ENCODE results near the gene SLC35E3.
"Not testable (repeated sequence)": the region's sequence is repeated elsewhere in the genome, so short reads cannot be mapped to it uniquely, and the experiment has no call there.

SLC35E3 gene

GRCh38 chr12:68792952-68793351, 47.0 kb downstream of the SLC35E3 start:
- no peak overlapping the region for H3K27ac ChIP-seq
- no peak overlapping the region for H3K4me3 ChIP-seq

DNA sequence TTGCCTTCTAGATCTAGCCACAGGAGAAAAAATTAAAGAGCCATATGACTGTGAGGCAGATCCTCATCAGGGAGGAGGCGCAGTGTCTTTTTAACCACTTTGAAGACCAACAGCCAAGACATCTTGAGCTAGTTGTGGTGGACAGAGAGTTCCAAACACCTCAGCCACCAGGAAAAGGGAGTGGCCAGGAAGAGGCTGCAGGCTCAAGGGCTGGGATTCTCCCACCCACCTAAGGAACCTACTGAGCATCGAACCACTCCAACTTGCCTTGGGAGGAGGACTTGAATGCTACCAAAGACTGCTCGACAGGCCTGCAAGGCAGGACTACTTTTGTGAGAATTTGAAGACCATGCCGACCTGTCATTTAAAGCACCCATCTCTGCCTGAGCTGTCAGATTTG, 47.5 kb downstream of the SLC35E3 start:
- H3K4me3 ChIP-seq = no peak overlapping the region
- no peak overlapping the region for H3K27ac ChIP-seq

DNA sequence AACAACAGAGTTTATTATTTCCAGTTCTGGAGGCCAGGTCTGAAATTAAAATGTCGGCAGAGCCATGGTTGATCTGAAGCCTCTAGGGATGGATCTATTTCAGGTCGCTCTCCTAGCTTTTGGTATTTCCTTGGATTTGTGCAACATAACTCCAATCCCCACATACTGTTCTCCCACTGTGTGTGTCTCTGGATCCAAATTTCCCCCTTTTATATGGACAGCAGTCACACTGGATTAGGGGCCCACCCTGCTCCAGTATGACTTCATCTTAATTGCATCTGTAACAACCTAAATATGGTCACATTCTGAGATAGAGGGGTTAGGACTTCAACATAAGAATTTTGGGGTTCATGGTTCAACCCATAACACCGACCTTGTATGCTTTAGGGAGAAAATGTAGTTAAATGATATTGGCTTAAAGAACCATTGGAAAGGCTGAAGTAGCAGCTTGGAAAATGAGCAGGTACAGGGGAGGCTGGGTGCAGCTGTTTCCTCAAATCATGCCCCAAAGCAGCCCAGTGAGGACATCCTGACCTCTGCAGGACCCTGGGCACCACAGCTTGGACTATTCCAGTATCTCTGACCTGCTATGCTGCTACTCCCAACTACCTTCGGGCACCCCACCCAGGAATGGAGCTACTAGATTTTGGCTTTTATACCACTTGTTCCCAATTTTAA, 48.1 kb downstream of the SLC35E3 start:
- no peak overlapping the region for H3K27ac ChIP-seq

GRCh38 chr12:68794653-68795251, 48.8 kb downstream of the SLC35E3 start:
- no peak overlapping the region for H3K27ac ChIP-seq
- no peak overlapping the region for H3K4me3 ChIP-seq

More for the DNA sequence above, 48.1 kb downstream of the SLC35E3 start:
- H3K4me3 ChIP-seq = no peak overlapping the region

GRCh38 chr12:68796399-68796798, 50.4 kb downstream of the SLC35E3 start:
- Histone ChIP-seq H3K27ac (no peak overlapping the region), H3K4me3 (no peak overlapping the region)

DNA sequence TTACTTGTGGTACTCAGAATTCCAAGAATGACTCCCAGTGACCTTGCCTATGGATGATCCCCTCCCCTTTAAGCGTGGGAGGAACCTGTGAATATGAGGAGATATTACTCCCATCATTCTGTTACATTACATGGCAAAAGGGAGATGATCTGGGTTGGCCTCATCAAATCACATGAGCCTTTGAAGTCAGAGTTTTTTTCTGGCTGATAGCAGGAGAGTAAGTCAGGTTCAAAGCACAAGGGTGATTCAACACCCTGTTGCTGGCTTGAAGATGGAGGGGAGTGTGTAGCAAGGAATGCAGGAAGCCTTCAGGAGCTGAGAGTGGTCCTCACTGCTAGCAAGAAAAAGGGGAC, 52.9 kb downstream of the SLC35E3 start:
- H3K4me3 ChIP-seq = no peak overlapping the region
- no peak overlapping the region for H3K27ac ChIP-seq

GRCh38 chr12:68800294-68800693, 54.3 kb downstream of the SLC35E3 start:
- H3K27ac ChIP-seq = peak overlapping the region in 1 of 21 experiments; percentile 37

DNA sequence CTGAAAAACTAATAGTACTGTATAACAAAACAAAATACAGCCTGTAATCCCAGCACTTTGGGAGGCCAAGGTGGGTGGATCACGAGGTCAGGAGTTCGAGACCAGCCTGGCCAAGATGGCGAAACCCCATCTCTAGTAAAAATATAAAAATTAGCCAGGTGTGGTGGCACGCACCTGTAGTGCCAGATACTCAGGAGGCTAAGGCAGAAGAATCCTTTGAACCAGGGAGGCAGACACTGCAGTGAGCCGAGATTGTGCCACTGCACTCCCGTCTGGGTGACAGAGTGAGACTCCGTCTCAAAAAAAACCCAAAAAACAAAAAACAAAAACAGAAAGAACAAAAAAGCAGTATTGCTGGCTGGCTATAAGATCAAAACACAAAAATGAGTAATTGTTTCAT, 55.1 kb downstream of the SLC35E3 start:
- not testable (repeated sequence) for H3K27ac ChIP-seq, H3K4me3 ChIP-seq

More at GRCh38 chr12:68800294-68800693, 54.3 kb downstream of the SLC35E3 start:
- H3K4me3 ChIP-seq = no peak overlapping the region

DNA sequence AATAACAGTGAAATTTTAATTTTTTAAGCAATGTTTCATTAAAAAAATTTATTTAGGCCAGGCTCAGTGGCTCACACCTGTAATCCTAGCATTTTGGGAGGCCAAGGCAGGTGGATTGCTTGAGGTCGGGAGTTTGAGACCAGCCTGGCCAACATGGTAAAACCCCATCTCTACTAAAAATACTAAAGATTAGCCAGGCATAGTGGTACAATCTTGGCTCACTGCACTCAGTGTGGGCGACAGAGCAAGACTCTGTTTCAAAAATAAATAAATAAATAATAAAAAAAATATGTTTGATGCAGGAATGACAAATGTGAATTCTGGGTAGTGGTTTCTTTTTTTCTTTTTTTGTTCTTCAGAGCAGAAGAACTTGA, 56.4 kb downstream of the SLC35E3 start:
- not testable (repeated sequence) for H3K27ac ChIP-seq

GRCh38 chr12:68802911-68803651, 57.1 kb downstream of the SLC35E3 start:
- peak overlapping the region in 5 of 21 experiments; percentile 3 to 73 (median 9) for H3K27ac ChIP-seq
- H3K4me3 ChIP-seq = not testable (repeated sequence)

More for the DNA sequence above, 56.4 kb downstream of the SLC35E3 start:
- H3K4me3 ChIP-seq = not testable (repeated sequence)

GRCh38 chr12:68803948-68804656, 58.1 kb downstream of the SLC35E3 start:
- H3K27ac ChIP-seq = peak overlapping the region in 1 of 21 experiments; percentile 21
- no peak overlapping the region for H3K4me3 ChIP-seq

DNA sequence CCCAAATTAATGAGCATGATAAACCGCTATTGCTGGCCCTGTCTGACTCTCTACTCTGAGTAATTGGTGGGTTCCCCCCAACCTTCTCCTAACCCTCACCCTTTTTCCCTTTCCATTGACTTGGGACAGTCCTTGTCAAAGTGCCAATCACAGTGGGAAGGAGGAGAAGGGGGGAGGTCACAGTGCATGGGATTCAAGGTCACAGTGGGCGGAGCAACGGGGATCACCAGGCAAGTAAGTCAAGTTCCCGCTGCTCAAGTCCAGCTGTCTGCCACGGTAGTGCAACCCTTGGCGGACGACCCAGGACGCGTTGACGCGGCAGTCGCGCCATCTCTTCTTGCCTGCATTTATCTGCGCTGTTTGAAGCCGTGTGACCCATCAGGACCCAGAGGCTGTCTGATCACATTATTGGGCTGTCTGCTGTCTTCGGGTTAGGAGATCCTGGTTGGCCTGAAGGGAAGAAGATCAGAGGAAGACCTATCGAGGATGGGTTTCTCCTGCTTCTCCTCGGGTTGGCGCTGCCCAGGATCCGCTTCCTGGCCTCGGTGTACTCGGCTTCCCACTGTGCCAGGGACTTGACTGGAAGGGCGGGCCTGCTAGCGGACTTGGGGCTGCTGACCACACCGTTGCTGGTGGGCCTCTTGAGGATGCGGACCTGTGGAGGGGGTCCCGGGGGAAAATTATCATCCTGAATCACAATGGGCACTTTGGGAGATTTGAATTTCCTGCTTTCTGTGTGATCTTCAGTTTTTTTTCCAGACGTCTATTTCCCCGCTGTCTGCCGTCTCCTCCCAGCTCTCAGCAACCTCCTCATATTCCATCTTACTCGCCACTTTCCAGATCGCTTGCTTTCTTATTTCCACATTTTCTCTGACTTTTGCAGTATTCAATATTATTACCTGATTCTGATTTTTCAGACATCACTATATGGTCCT, 58.9 kb downstream of the SLC35E3 start:
- no peak overlapping the region for H3K4me3 ChIP-seq
- no peak overlapping the region for H3K27ac ChIP-seq

DNA sequence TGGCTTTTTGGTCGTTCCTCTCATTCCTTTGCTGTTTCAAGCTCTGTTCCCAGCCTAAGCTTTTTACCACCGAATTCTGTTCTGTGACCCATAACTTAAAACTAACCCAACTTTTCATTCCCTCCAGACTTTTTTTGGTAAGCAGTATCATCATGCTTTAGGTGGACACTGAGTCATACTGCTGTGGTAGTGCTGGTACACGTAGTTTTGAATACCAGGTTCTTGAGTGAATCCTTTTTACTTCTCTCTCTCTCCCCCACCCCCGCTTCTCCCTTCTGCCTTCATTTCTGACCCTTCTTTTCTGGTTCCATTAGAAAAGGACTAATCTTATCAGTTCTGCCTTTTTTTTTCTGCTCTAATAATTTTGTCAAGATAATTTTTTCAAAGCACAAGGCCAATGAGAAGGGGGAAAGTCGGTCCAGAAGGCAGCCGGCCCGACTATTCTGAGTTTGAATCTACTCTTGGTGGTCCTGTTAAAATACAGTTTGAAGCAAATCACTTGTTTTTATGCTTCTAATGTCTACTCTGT, 59.7 kb downstream of the SLC35E3 start:
- H3K4me3 ChIP-seq = no peak overlapping the region
- H3K27ac ChIP-seq = no peak overlapping the region

GRCh38 chr12:68806488-68807237, 60.7 kb downstream of the SLC35E3 start:
- peak overlapping the region in 6 of 7 experiments; percentile 68 to 96 (median 80) for H3K4me3 ChIP-seq

GRCh38 chr12:68807274-68807575, 61.2 kb downstream of the SLC35E3 start:
- H3K27ac ChIP-seq = peak overlapping the region; percentile 88 to 100 (median 98)
- H3K4me3 ChIP-seq = peak overlapping the region; percentile 68 to 96 (median 80)

More at GRCh38 chr12:68806488-68807237, 60.7 kb downstream of the SLC35E3 start:
- H3K27ac ChIP-seq = peak overlapping the region in 19 of 21 experiments; percentile 90 to 100 (median 98)

DNA sequence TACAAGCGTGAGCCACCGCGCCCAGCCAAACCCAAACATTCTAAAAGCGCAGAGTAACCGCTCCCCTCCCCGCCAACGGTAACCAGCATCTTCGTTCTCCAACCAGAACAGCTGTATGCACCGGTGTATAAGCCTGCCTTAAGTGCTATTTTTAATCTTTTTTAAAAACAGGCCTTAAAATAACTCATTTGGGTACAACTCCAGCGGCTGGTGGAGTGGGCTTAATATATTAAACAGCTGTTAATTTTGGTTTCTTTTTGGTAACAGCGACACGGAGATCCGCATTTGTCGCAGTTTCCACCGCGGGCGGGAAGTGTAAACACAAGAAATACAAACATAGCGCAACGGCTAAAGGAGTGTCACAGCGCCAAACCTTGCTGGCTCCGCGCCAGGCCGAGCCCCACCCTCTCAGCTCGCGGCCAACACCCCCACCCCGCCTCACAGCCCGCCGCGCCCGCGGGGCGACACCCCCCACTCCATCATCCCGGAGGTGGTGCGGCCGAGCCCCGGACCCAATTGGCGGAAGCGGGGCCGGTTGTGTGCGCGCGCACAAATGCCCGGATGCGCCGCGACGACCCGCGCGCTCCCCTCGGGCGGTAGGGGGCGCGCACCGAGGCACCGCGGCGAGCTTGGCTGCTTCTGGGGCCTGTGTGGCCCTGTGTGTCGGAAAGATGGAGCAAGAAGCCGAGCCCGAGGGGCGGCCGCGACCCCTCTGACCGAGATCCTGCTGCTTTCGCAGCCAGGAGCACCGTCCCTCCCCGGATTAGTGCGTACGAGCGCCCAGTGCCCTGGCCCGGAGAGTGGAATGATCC, 61.8 kb downstream of the SLC35E3 start, which contains the start of gene MDM2:
TSS of gene MDM2 (plus strand) at position 602 of the 812 bp plus-strand sequence. CDS start 301 bp downstream, outside the sequence.
- peak within 1 kb of the TSS; percentile 68 to 96 (median 80) for H3K4me3 ChIP-seq
- peak within 1 kb of the TSS; percentile 88 to 100 (median 98) for H3K27ac ChIP-seq
